PFSK-1 (cell line): ENCODE measurements around the gene PRDX1.

Experiments used
- FOXP2 ChIP-seq: optimal IDR thresholded peaks from 2 replicates; pipeline ENCODE3; 2011; ENCODE audit warnings: borderline replicate concordance, control low read depth, inconsistent platforms; ENCODE audit not compliant: insufficient read depth; ENCODE audit errors: extremely low read length, extremely low read depth
- POLR2AphosphoS5 ChIP-seq: IDR thresholded peaks from 2 replicates; pipeline ENCODE4 v1.6.1; 2012; ENCODE audit warnings: low read depth, mild to moderate bottlenecking, control low read depth, low read length, moderate library complexity
- REST ChIP-seq, 2 experiments: IDR thresholded peaks; 2 replicates each; pipeline versions ENCODE4 v1.6.1 to v1.8.0; 2011 to 2012; ENCODE audit warnings: low read depth in 2 of 2, low read length in 2 of 2, control low read depth in 1 of 2, inconsistent platforms in 1 of 2, mild to moderate bottlenecking in 1 of 2, moderate library complexity in 1 of 2; ENCODE audit not compliant: insufficient read depth in 1 of 2
- SIN3A ChIP-seq: IDR thresholded peaks from 2 replicates; pipeline ENCODE4 v1.6.1; 2012; ENCODE audit warnings: mild to moderate bottlenecking, low read length, moderate library complexity, borderline replicate concordance; ENCODE audit not compliant: insufficient read depth
- TAF1 ChIP-seq: IDR thresholded peaks from 2 replicates; pipeline ENCODE4 v1.6.1; 2012; ENCODE audit warnings: low read length, control low read depth, borderline replicate concordance; ENCODE audit not compliant: insufficient read depth

- TF ChIP-seq REST (IDR thresholded peaks at IDR 0.05; ENCODE audit: insufficient read depth in 1 of 2, low read depth in 2 of 2, low read length in 2 of 2) (no peak), SIN3A (peak; percentile 22; the same call in 1 of the 2 replicates), POLR2AphosphoS5 (peak; percentile 88), TAF1 (no peak; the same call in 1 of the 2 replicates), FOXP2 (peak; percentile 45)
Measured at GRCh38 chr1:45550401-45551351, 29.0 kb upstream of the PRDX1 start, which contains the start of gene AKR1A1.
